Left kidney (tissue), 8 donors: Measurements from ENCODE around the gene MICB. TPM values are rescaled to one million over a fixed set of nuclear protein-coding genes. Genes with fewer than 3 reads are reported as not detected.
"Not testable (repeated sequence)": the region's sequence is repeated elsewhere in the genome, so short reads cannot be mapped to it uniquely, and the experiment has no call there.

Experiments
- DNase-seq: peaks from one replicate; pipeline ENCODE4 v3.0.0-alpha.2; 2013
- long read RNA-seq, 8 donors: transcript quantifications; one replicate each; lab custom pipeline, GENCODE V29; 2026
- polyA plus RNA-seq: library from polyadenylated mRNA; unstranded; fragments of 120-200 nt; gene quantifications from one replicate; pipeline ENCODE4 v1.2.1, GENCODE V29; 2013; ENCODE audit not compliant: insufficient read length

The MICB gene
- 2.1 TPM for polyA plus RNA-seq
- long read RNA-seq, donor 1, partial matches to known transcripts: 0 of 1 reads
- long read RNA-seq, donor 1, other reads (novel, unspliced or antisense): 0 of 1 reads
- long read RNA-seq, donor 2: 0 reads
- long read RNA-seq, donor 3: 0 reads
- long read RNA-seq, donor 4: 0 reads
- long read RNA-seq, donor 5: 0 reads
- long read RNA-seq, donor 6, partial matches to known transcripts: 0 of 1 reads
- long read RNA-seq, donor 6, other reads (novel, unspliced or antisense): 0 of 1 reads
- long read RNA-seq, donor 7: 0 reads
- long read RNA-seq, donor 8, partial matches to known transcripts: 45 of 45 reads
- long read RNA-seq, donor 8, other reads (novel, unspliced or antisense): 0 of 45 reads

- DNase-seq: peak; percentile 64
These were observed at the start of gene MICB for GRCh38 chr6:31497531-31498476. Gene MICB (plus strand): TSS chr6:31498145. CDS start chr6:31498194, 49 bp downstream.

- no peak for DNase-seq
These were observed 47.2 kb upstream of the MICB start for GRCh38 chr6:31450751-31451150.

- DNase-seq: no peak
These were observed 45.1 kb upstream of the MICB start for GRCh38 chr6:31452859-31453258.

- DNase-seq: no peak
These were observed 44.7 kb upstream of the MICB start for GRCh38 chr6:31453259-31453658.

- DNase-seq: not testable (repeated sequence)
These were observed 38.1 kb upstream of the MICB start for GRCh38 chr6:31459864-31460263.

GRCh38 chr6:31460361-31461025 lies 37.5 kb upstream of the MICB start:
- DNase-seq: no peak

GRCh38 chr6:31462026-31462963 lies 35.6 kb upstream of the MICB start:
- no peak for DNase-seq

GRCh38 chr6:31462964-31463870 lies 34.7 kb upstream of the MICB start:
- DNase-seq: peak; percentile 84

GRCh38 chr6:31464252-31465184 lies 33.4 kb upstream of the MICB start:
- no peak for DNase-seq

GRCh38 chr6:31465185-31465536 lies 32.8 kb upstream of the MICB start:
- no peak for DNase-seq

- DNase-seq: no peak
These were observed 32.2 kb upstream of the MICB start for GRCh38 chr6:31465718-31466117.

GRCh38 chr6:31466466-31466865 lies 31.5 kb upstream of the MICB start:
- no peak for DNase-seq

- no peak for DNase-seq
These were observed 30.8 kb upstream of the MICB start for GRCh38 chr6:31467151-31467550.

GRCh38 chr6:31468311-31468710 lies 29.6 kb upstream of the MICB start:
- DNase-seq: no peak

GRCh38 chr6:31470801-31471200 lies 27.1 kb upstream of the MICB start:
- no peak for DNase-seq

GRCh38 chr6:31471711-31472110 lies 26.2 kb upstream of the MICB start:
- DNase-seq: no peak

- no peak for DNase-seq
These were observed 25.7 kb upstream of the MICB start for GRCh38 chr6:31472259-31472658.

- DNase-seq: no peak
These were observed 24.7 kb upstream of the MICB start for GRCh38 chr6:31473244-31473643.
